ENCODE measurements around the gene IPO8.
"Not testable (repeated sequence)": the region's sequence is repeated elsewhere in the genome, so short reads cannot be mapped to it uniquely, and the experiment has no call there.

IPO8 gene

GRCh38 chr12:30687265-30687986 is 8.2 kb downstream of the IPO8 start:
- DNase-seq, result no peak

GRCh38 chr12:30679241-30679640 is 16.4 kb downstream of the IPO8 start:
- DNase-seq, result no peak

- no peak for DNase-seq
These were observed 17.4 kb downstream of the IPO8 start for GRCh38 chr12:30678221-30678620.

GRCh38 chr12:30661210-30661609 is 34.5 kb downstream of the IPO8 start:
- DNase-seq, result no peak

GRCh38 chr12:30652034-30652696 is 43.5 kb downstream of the IPO8 start:
- no peak for DNase-seq

GRCh38 chr12:30646821-30647220 is 48.8 kb downstream of the IPO8 start:
- DNase-seq, result no peak

- DNase-seq, result no peak
These were observed 52.3 kb downstream of the IPO8 start for GRCh38 chr12:30643366-30643765.

GRCh38 chr12:30640392-30640791 is 55.3 kb downstream of the IPO8 start:
- no peak for DNase-seq

GRCh38 chr12:30635385-30635784 is 60.3 kb downstream of the IPO8 start:
- no peak for DNase-seq

- DNase-seq, result no peak
These were observed 63.9 kb downstream of the IPO8 start for GRCh38 chr12:30631740-30632139.

GRCh38 chr12:30630979-30631285 is 64.7 kb downstream of the IPO8 start:
- DNase-seq, result no peak

GRCh38 chr12:30630076-30630978 is 65.3 kb downstream of the IPO8 start:
- DNase-seq, result no peak

GRCh38 chr12:30626847-30627246 is 68.8 kb downstream of the IPO8 start:
- DNase-seq, result no peak

- no peak for DNase-seq
These were observed 71.7 kb downstream of the IPO8 start for GRCh38 chr12:30624009-30624408.

- DNase-seq, result peak in 1 of 5 experiments; percentile 64
These were observed 73.2 kb downstream of the IPO8 start for GRCh38 chr12:30622509-30622908.

- not testable (repeated sequence) for DNase-seq
These were observed 73.9 kb downstream of the IPO8 start for GRCh38 chr12:30621663-30622241.

- DNase-seq, result no peak
These were observed 78.2 kb downstream of the IPO8 start for GRCh38 chr12:30617346-30618016.

- DNase-seq, result no peak
These were observed 81.6 kb downstream of the IPO8 start for GRCh38 chr12:30614031-30614430.

GRCh38 chr12:30613119-30613830 is 82.4 kb downstream of the IPO8 start:
- no peak for DNase-seq

- no peak for DNase-seq
These were observed 85.0 kb downstream of the IPO8 start for GRCh38 chr12:30610718-30611117.

- DNase-seq, result not testable (repeated sequence)
These were observed 85.8 kb downstream of the IPO8 start for GRCh38 chr12:30609819-30610218.

GRCh38 chr12:30604302-30604701 is 91.4 kb downstream of the IPO8 start:
- not testable (repeated sequence) for DNase-seq
